SK-N-SH (cell line): ENCODE results near the gene EFHD2. TPM values are rescaled to one million over a fixed set of nuclear protein-coding genes. Genes with fewer than 3 reads are reported as not detected.

Experiments
- CTCF ChIA-PET: fragments of 300-600, 350-600 bp; formaldehyde crosslinking; extraction: SDS; loops from one replicate; lab custom pipeline; 2021; lab: Yijun Ruan, JAX
- POLR2A ChIA-PET: fragments of 350-600 bp; sonication (Branson Sonifier 250); formaldehyde crosslinking; extraction: SDS; loops from one replicate; lab custom pipeline; 2020; ENCODE audit warnings: antibody characterized with exemption, inconsistent platforms; lab: Yijun Ruan, JAX
- DNase-seq: peaks from one replicate; pipeline ENCODE4 v3.0.0; 2012
- H2AFZ ChIP-seq: fragments of 200-600 bp; sonication (generic); 2 replicates; pipeline ENCODE4 v1.8.1; 2016; ENCODE audit warnings: antibody characterized with exemption, mild to moderate bottlenecking, low read depth
- H3F3A ChIP-seq: fragments of 200-600 bp; sonication (generic); replicated peaks from 2 replicates; pipeline ENCODE3; 2016; ENCODE audit warnings: antibody characterized with exemption, mild to moderate bottlenecking; ENCODE audit not compliant: insufficient read depth
- H3K27ac ChIP-seq, 2 experiments: fragments of 200-500 bp in 1 of 2; fragments of 200-600 bp in 1 of 2; sonication (Bioruptor generic) in 1 of 2; sonication (generic), shearing (Covaris generic) in 1 of 2; 2 replicates each; pipeline versions ENCODE4 v1.5.1 to v1.6.1; 2014 to 2016; ENCODE audit warnings: low read depth in 2 of 2, inconsistent platforms in 1 of 2, low read length in 1 of 2, mild to moderate bottlenecking in 1 of 2, mixed read lengths in 1 of 2
- H3K27me3 ChIP-seq: fragments of 200-600 bp; sonication (generic), shearing (Covaris generic); 2 replicates; pipeline ENCODE4 v1.6.1; 2016; ENCODE audit warnings: mixed run types; ENCODE audit not compliant: insufficient read depth
- H3K36me3 ChIP-seq, 2 experiments: fragments of 200-500 bp in 1 of 2; fragments of 200-600 bp in 1 of 2; sonication (Bioruptor generic) in 1 of 2; sonication (generic) in 1 of 2; replicated peaks in 1 of 2; 2 replicates each; pipeline versions ENCODE3 to v1.5.1; 2014 to 2016; ENCODE audit warnings: low read length in 1 of 2, mild to moderate bottlenecking in 1 of 2; ENCODE audit not compliant: insufficient read depth in 2 of 2, control insufficient read depth in 1 of 2
- H3K4me1 ChIP-seq, 2 experiments: fragments of 200-500 bp in 1 of 2; fragments of 200-600 bp in 1 of 2; sonication (Bioruptor generic) in 1 of 2; sonication (generic), shearing (Covaris generic) in 1 of 2; 2 replicates each; pipeline versions ENCODE4 v1.5.1 to v1.6.1; 2014 to 2016; ENCODE audit warnings: low read depth in 1 of 2, low read length in 1 of 2, mixed run types in 1 of 2; ENCODE audit not compliant: insufficient read depth in 2 of 2, control insufficient read depth in 1 of 2
- H3K4me2 ChIP-seq: fragments of 200-600 bp; sonication (generic), shearing (Covaris generic); 2 replicates; pipeline ENCODE4 v1.6.1; 2017; ENCODE audit warnings: mixed run types
- H3K4me3 ChIP-seq, 2 experiments: fragments of 200-500 bp in 1 of 2; fragments of 200-600 bp in 1 of 2; sonication (Bioruptor generic) in 1 of 2; sonication (generic), shearing (Covaris generic) in 1 of 2; 2 replicates each; pipeline versions ENCODE4 v1.5.1 to v1.8.1; 2014 to 2016; ENCODE audit warnings: low read depth in 2 of 2, inconsistent platforms in 1 of 2, low read length in 1 of 2, mild to moderate bottlenecking in 1 of 2, mixed read lengths in 1 of 2, moderate library complexity in 1 of 2
- H3K79me2 ChIP-seq: fragments of 200-600 bp; sonication (generic); 2 replicates; pipeline ENCODE4 v1.8.1; 2017; ENCODE audit warnings: mild to moderate bottlenecking; ENCODE audit not compliant: insufficient read depth
- H3K9ac ChIP-seq: fragments of 200-600 bp; sonication (generic); 2 replicates; pipeline ENCODE4 v1.6.1; 2017; ENCODE audit warnings: mixed run types
- H3K9me2 ChIP-seq: fragments of 200-600 bp; sonication (generic); 2 replicates; pipeline ENCODE4 v1.6.1; 2017; ENCODE audit warnings: mixed run types
- H3K9me3 ChIP-seq: fragments of 200-600 bp; sonication (generic); 2 replicates; pipeline ENCODE4 v1.6.1; 2017; ENCODE audit warnings: mixed run types, mild to moderate bottlenecking, moderate library complexity
- H4K20me1 ChIP-seq: fragments of 200-600 bp; sonication (generic); 2 replicates; pipeline ENCODE4 v1.6.1; 2017; ENCODE audit warnings: mild to moderate bottlenecking, mixed run types; ENCODE audit not compliant: insufficient read depth
- EP300 ChIP-seq, 2 experiments: IDR thresholded peaks; 2 replicates each; pipeline versions ENCODE4 v1.4.0 to v1.6.1; 2012; ENCODE audit warnings: borderline replicate concordance in 1 of 2, low read depth in 1 of 2, low read length in 1 of 2
- EZH2phosphoT487 ChIP-seq: fragments of 200-600 bp; sonication (generic); IDR thresholded peaks from 2 replicates; pipeline ENCODE4 v1.6.1; 2017; ENCODE audit warnings: low read depth, mixed run types, mild to moderate bottlenecking, antibody characterized with exemption, moderate library complexity, borderline replicate concordance
- FOSL2 ChIP-seq: IDR thresholded peaks from 2 replicates; pipeline ENCODE4 v1.4.0; 2012; ENCODE audit warnings: low read depth, mild to moderate bottlenecking, moderate library complexity, borderline replicate concordance
- FOXM1 ChIP-seq: IDR thresholded peaks from 2 replicates; pipeline ENCODE4 v1.4.0; 2012; ENCODE audit warnings: low read depth, mild to moderate bottlenecking
- GATA2 ChIP-seq: sonication (generic); formaldehyde crosslinking; IDR thresholded peaks from 2 replicates; pipeline ENCODE4 v1.5.0; 2020; ENCODE audit warnings: mild to moderate bottlenecking, missing genetic modification reagents
- IRF3 ChIP-seq: fragments of 150-350 bp; IDR thresholded peaks from 2 replicates; pipeline ENCODE4 v1.6.1; 2016; ENCODE audit warnings: mild to moderate bottlenecking, low read depth, low read length
- JUND ChIP-seq: IDR thresholded peaks from 2 replicates; pipeline ENCODE4 v1.4.0; 2012
- NFIC ChIP-seq: IDR thresholded peaks from 2 replicates; pipeline ENCODE4 v1.4.0; 2012; ENCODE audit warnings: borderline replicate concordance
- NRF1 ChIP-seq: IDR thresholded peaks from 2 replicates; pipeline ENCODE4 v1.6.1; 2012; ENCODE audit warnings: low read depth, mild to moderate bottlenecking, low read length
- RAD21 ChIP-seq: IDR thresholded peaks from 2 replicates; pipeline ENCODE4 v1.6.1; 2012; ENCODE audit warnings: mild to moderate bottlenecking, low read length
- REST ChIP-seq: IDR thresholded peaks from 2 replicates; pipeline ENCODE4 v1.6.1; 2012; ENCODE audit warnings: mild to moderate bottlenecking, low read depth, low read length, moderate library complexity
- RXRA ChIP-seq: IDR thresholded peaks from 2 replicates; pipeline ENCODE4 v1.4.0; 2012; ENCODE audit warnings: low read depth, mild to moderate bottlenecking, borderline replicate concordance
- TAF1 ChIP-seq: IDR thresholded peaks from 2 replicates; pipeline ENCODE4 v1.6.1; 2012; ENCODE audit warnings: low read depth, mild to moderate bottlenecking, low read length, moderate library complexity, borderline replicate concordance
- WGBS: methylation state at CpG from one replicate; pipeline ENCODE4 v1.1.6; 2017; ENCODE audit warnings: low lambda C conversion rate; 5-methylcytosine and 5-hydroxymethylcytosine counted together
- polyA plus RNA-seq, 3 experiments: library from polyadenylated mRNA; depleted of rRNA; stranded (reverse); fragments of >200 nt; gene quantifications; 2 replicates each; pipeline ENCODE4 v1.2.3, GENCODE V29; 2012
- TF ChIP-seq, protein P1 (sequence below): IDR thresholded peaks from 2 replicates; pipeline ENCODE4 v1.4.0; 2012; ENCODE audit warnings: low read depth

The EFHD2 gene
- polyA plus RNA-seq, 1 of the 3 experiments (the other 2 are of a cell fraction) = 59.8 TPM

- TF ChIP-seq RXRA (no peak), TAF1 (peak; percentile 47), FOSL2 (no peak), EZH2phosphoT487 (no peak), REST (no peak), NRF1 (no peak), EP300 (IDR thresholded peaks at IDR 0.05; ENCODE audit: borderline replicate concordance in 1 of 2, low read depth in 1 of 2, low read length in 1 of 2) (no peak)
These were observed at the start of gene EFHD2 (continued) for GRCh38 chr1:15409388-15410222.

DNA sequence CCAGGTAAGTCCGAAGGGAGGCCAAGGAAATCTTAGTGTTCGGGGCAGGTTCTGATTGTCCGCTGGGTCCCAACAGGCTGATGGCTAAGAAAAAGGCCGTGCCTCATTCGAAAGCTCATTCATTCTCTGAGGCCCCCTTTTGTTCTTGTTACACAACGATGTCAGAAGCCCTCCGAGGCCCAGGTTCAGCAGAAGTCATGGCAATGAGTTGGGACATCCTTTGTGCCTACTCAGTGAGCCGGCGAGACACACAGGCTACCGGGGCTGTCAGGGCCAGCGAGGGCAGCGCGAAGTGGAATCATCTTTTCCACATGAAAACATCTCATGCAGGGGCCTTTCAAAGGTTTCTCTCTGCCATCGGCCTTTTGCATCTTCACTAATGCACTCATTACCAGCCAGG, 49.0 kb upstream of the EFHD2 start:
- Histone ChIP-seq H2AFZ (no peak overlapping the region), H3K36me3 (no peaks in the 10 kb centered on the region), H3K4me1 (peaks cover 0 to 19% of the 10 kb centered on the region in 2 experiments; a peak in 2 of 4 replicates), H3K9me3 (no peaks in the 10 kb centered on the region), H3K27me3 (no peaks in the 10 kb centered on the region), H3K9me2 (no peaks in the 10 kb centered on the region), H4K20me1 (no peaks in the 10 kb centered on the region), H3F3A (peaks cover 11% of the 10 kb centered on the region), H3K4me2 (no peak overlapping the region), H3K79me2 (no peaks in the 10 kb centered on the region), H3K27ac (no peak overlapping the region), H3K4me3 (no peak overlapping the region), H3K9ac (no peak overlapping the region)
- DNase-seq = no peak
- TF ChIP-seq JUND (no peak), GATA2 (no peak), RAD21 (no peak), FOXM1 (no peak), NFIC (no peak), IRF3 (no peak)
- TF ChIP-seq, protein P1, sequence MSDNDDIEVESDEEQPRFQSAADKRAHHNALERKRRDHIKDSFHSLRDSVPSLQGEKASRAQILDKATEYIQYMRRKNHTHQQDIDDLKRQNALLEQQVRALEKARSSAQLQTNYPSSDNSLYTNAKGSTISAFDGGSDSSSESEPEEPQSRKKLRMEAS = no peak
- ChIA-PET POLR2A (no interaction called here), CTCF (interaction anchor here (1.0 to 1.4 kb wide), 2 partner anchors 11 to 70 kb away, joined by 3 read pairs; no protein-coding TSS in a partner anchor)
- 97% methylated on average over 14 of the region's 14 CpGs for whole genome bisulfite sequencing
